Measurements from ENCODE around the gene SLC25A21.

The SLC25A21 gene

GRCh38 chr14:36784541-36784940, 387.9 kb downstream of the SLC25A21 start:
- Histone ChIP-seq H3K27ac (no peak overlapping the region), H3K36me3 (ENCODE audit: insufficient read depth, low read length) (no peaks in the 10 kb centered on the region), H3K9me3 (ENCODE audit: low read depth, low read length) (no peaks in the 10 kb centered on the region), H3K9ac (ENCODE audit: insufficient read length) (no peak overlapping the region), H3K4me3 (no peak overlapping the region)
- no peak for TF ChIP-seq FOXP2 (optimal IDR thresholded peaks at IDR 0.05; ENCODE audit: control extremely low read depth, extremely low read length, insufficient read depth)
- no peak for TF ChIP-seq EZH2 (IDR thresholded peaks at IDR 0.05)
- TF ChIP-seq POLR2AphosphoS5 (IDR thresholded peaks at IDR 0.05; ENCODE audit: borderline replicate concordance, low read depth, low read length), result no peak
- DNase-seq (ENCODE audit: low read depth, low spot score), result no peak

GRCh38 chr14:36781897-36782296, 390.5 kb downstream of the SLC25A21 start:
- Histone ChIP-seq H3K9me3 (ENCODE audit: low read depth, low read length) (no peaks in the 10 kb centered on the region), H3K4me3 (no peak overlapping the region), H3K27ac (no peak overlapping the region), H3K9ac (ENCODE audit: insufficient read length) (no peak overlapping the region), H3K36me3 (ENCODE audit: insufficient read depth, low read length) (no peaks in the 10 kb centered on the region)
- DNase-seq (ENCODE audit: low read depth, low spot score), result no peak
- no peak for TF ChIP-seq POLR2AphosphoS5 (IDR thresholded peaks at IDR 0.05; ENCODE audit: borderline replicate concordance, low read depth, low read length)
- no peak for TF ChIP-seq FOXP2 (optimal IDR thresholded peaks at IDR 0.05; ENCODE audit: control extremely low read depth, extremely low read length, insufficient read depth)
- no peak for TF ChIP-seq EZH2 (IDR thresholded peaks at IDR 0.05)

- TF ChIP-seq EZH2 (IDR thresholded peaks at IDR 0.05), result no peak
- no peak for TF ChIP-seq POLR2AphosphoS5 (IDR thresholded peaks at IDR 0.05; ENCODE audit: borderline replicate concordance, low read depth, low read length)
- no peak for TF ChIP-seq FOXP2 (optimal IDR thresholded peaks at IDR 0.05; ENCODE audit: control extremely low read depth, extremely low read length, insufficient read depth)
- Histone ChIP-seq H3K9me3 (ENCODE audit: low read depth, low read length) (no peaks in the 10 kb centered on the region), H3K27ac (no peak overlapping the region), H3K4me3 (no peak overlapping the region), H3K9ac (ENCODE audit: insufficient read length) (no peak overlapping the region), H3K36me3 (ENCODE audit: insufficient read depth, low read length) (no peaks in the 10 kb centered on the region)
- no peak for DNase-seq (ENCODE audit: low read depth, low spot score)
Observed at GRCh38 chr14:36773558-36773957, 398.8 kb downstream of the SLC25A21 start.

GRCh38 chr14:36773136-36773540, 399.3 kb downstream of the SLC25A21 start:
- no peak for TF ChIP-seq POLR2AphosphoS5 (IDR thresholded peaks at IDR 0.05; ENCODE audit: borderline replicate concordance, low read depth, low read length)
- TF ChIP-seq EZH2 (IDR thresholded peaks at IDR 0.05), result no peak
- TF ChIP-seq FOXP2 (optimal IDR thresholded peaks at IDR 0.05; ENCODE audit: control extremely low read depth, extremely low read length, insufficient read depth), result no peak
- no peak overlapping the region for H3K9ac ChIP-seq (ENCODE audit: insufficient read length)
- no peak for DNase-seq (ENCODE audit: low read depth, low spot score)
- no peaks in the 10 kb centered on the region for H3K9me3 ChIP-seq (ENCODE audit: low read depth, low read length)
- no peaks in the 10 kb centered on the region for H3K36me3 ChIP-seq (ENCODE audit: insufficient read depth, low read length)
- H3K4me3 ChIP-seq, result no peak overlapping the region
- no peak overlapping the region for H3K27ac ChIP-seq

GRCh38 chr14:36771028-36771640, 401.3 kb downstream of the SLC25A21 start:
- DNase-seq (ENCODE audit: low read depth, low spot score), result no peak
- no peak overlapping the region for H3K9ac ChIP-seq (ENCODE audit: insufficient read length)
- peak overlapping the region; percentile 27 for H3K27ac ChIP-seq
- TF ChIP-seq EZH2 (IDR thresholded peaks at IDR 0.05), result no peak
- TF ChIP-seq POLR2AphosphoS5 (IDR thresholded peaks at IDR 0.05; ENCODE audit: borderline replicate concordance, low read depth, low read length), result no peak
- TF ChIP-seq FOXP2 (optimal IDR thresholded peaks at IDR 0.05; ENCODE audit: control extremely low read depth, extremely low read length, insufficient read depth), result no peak
- H3K4me3 ChIP-seq, result no peak overlapping the region
- no peaks in the 10 kb centered on the region for H3K9me3 ChIP-seq (ENCODE audit: low read depth, low read length)
- H3K36me3 ChIP-seq (ENCODE audit: insufficient read depth, low read length), result no peaks in the 10 kb centered on the region

GRCh38 chr14:36768638-36769337, 403.6 kb downstream of the SLC25A21 start:
- DNase-seq (ENCODE audit: low read depth, low spot score), result no peak
- Histone ChIP-seq H3K4me3 (no peak overlapping the region), H3K9me3 (ENCODE audit: low read depth, low read length) (no peaks in the 10 kb centered on the region), H3K36me3 (ENCODE audit: insufficient read depth, low read length) (no peaks in the 10 kb centered on the region), H3K27ac (peak overlapping the region; percentile 14; the same call in 1 of the 2 replicates), H3K9ac (ENCODE audit: insufficient read length) (no peak overlapping the region)
- TF ChIP-seq POLR2AphosphoS5 (IDR thresholded peaks at IDR 0.05; ENCODE audit: borderline replicate concordance, low read depth, low read length), result no peak
- no peak for TF ChIP-seq FOXP2 (optimal IDR thresholded peaks at IDR 0.05; ENCODE audit: control extremely low read depth, extremely low read length, insufficient read depth)
- TF ChIP-seq EZH2 (IDR thresholded peaks at IDR 0.05), result no peak

- Histone ChIP-seq H3K36me3 (ENCODE audit: insufficient read depth, low read length) (no peaks in the 10 kb centered on the region), H3K27ac (peak overlapping the region; percentile 79), H3K4me3 (no peak overlapping the region), H3K9ac (ENCODE audit: insufficient read length) (no peak overlapping the region), H3K9me3 (ENCODE audit: low read depth, low read length) (no peaks in the 10 kb centered on the region)
- no peak for DNase-seq (ENCODE audit: low read depth, low spot score)
- no peak for TF ChIP-seq EZH2 (IDR thresholded peaks at IDR 0.05)
- no peak for TF ChIP-seq POLR2AphosphoS5 (IDR thresholded peaks at IDR 0.05; ENCODE audit: borderline replicate concordance, low read depth, low read length)
- no peak for TF ChIP-seq FOXP2 (optimal IDR thresholded peaks at IDR 0.05; ENCODE audit: control extremely low read depth, extremely low read length, insufficient read depth)
Observed at GRCh38 chr14:36767603-36768281, 404.7 kb downstream of the SLC25A21 start.

- Histone ChIP-seq H3K27ac (peak overlapping the region; percentile 79), H3K9me3 (ENCODE audit: low read depth, low read length) (no peaks in the 10 kb centered on the region), H3K4me3 (no peak overlapping the region), H3K36me3 (ENCODE audit: insufficient read depth, low read length) (no peaks in the 10 kb centered on the region), H3K9ac (ENCODE audit: insufficient read length) (peak overlapping the region; percentile 24)
- DNase-seq (ENCODE audit: low read depth, low spot score), result no peak
- TF ChIP-seq POLR2AphosphoS5 (IDR thresholded peaks at IDR 0.05; ENCODE audit: borderline replicate concordance, low read depth, low read length) (no peak), FOXP2 (optimal IDR thresholded peaks at IDR 0.05; ENCODE audit: control extremely low read depth, extremely low read length, insufficient read depth) (no peak), EZH2 (IDR thresholded peaks at IDR 0.05) (no peak)
Observed at GRCh38 chr14:36766974-36767373, 405.4 kb downstream of the SLC25A21 start.

All from SK-N-MC (cell line).